Mesenchymal stem cell (in vitro differentiated cells and primary cell): ENCODE results near the gene DPYD.
"Not testable (repeated sequence)": the region's sequence is repeated elsewhere in the genome, so short reads cannot be mapped to it uniquely, and the experiment has no call there.

Experiments
- DNase-seq: peaks from one replicate; pipeline ENCODE4 v3.0.0-alpha.2; 2013
- H2AFZ ChIP-seq: one replicate; pipeline ENCODE4 v1.6.1; 2013; ENCODE audit warnings: low read depth, mild to moderate bottlenecking, control low read depth, inconsistent platforms, low read length, moderate library complexity
- H2AK5ac ChIP-seq: 2 replicates; pipeline ENCODE4 v1.6.1; 2013; ENCODE audit warnings: low read length, moderate library complexity, mild to moderate bottlenecking, inconsistent platforms; ENCODE audit not compliant: severe bottlenecking
- H2BK120ac ChIP-seq: one replicate; pipeline ENCODE4 v1.6.1; 2013; ENCODE audit warnings: low read depth, mild to moderate bottlenecking, inconsistent platforms, low read length, moderate library complexity
- H2BK12ac ChIP-seq, 2 experiments: one replicate each; pipeline ENCODE4 v1.6.1; 2013; ENCODE audit warnings: inconsistent platforms in 2 of 2, low read length in 2 of 2, mild to moderate bottlenecking in 2 of 2, moderate library complexity in 2 of 2, control low read depth in 1 of 2
- H2BK15ac ChIP-seq: one replicate; pipeline ENCODE4 v1.6.1; 2013; ENCODE audit warnings: mild to moderate bottlenecking, low read depth, inconsistent platforms; ENCODE audit not compliant: poor library complexity, severe bottlenecking
- H2BK5ac ChIP-seq: 2 replicates; pipeline ENCODE4 v1.6.1; 2013; ENCODE audit warnings: low read depth, mild to moderate bottlenecking, low read length, control low read depth, inconsistent platforms; ENCODE audit not compliant: poor library complexity, severe bottlenecking
- H3K14ac ChIP-seq, 2 experiments: one replicate each; pipeline ENCODE4 v1.6.1; 2013; ENCODE audit warnings: inconsistent platforms in 2 of 2, low read length in 2 of 2, control low read depth in 1 of 2, mild to moderate bottlenecking in 1 of 2, moderate library complexity in 1 of 2
- H3K18ac ChIP-seq, 2 experiments: one replicate each; pipeline ENCODE4 v1.6.1; 2013; ENCODE audit warnings: inconsistent platforms in 2 of 2, low read length in 2 of 2, control low read depth in 1 of 2, low read depth in 1 of 2, mild to moderate bottlenecking in 1 of 2
- H3K23ac ChIP-seq, 2 experiments: one replicate each; pipeline ENCODE4 v1.6.1; 2013; ENCODE audit warnings: inconsistent platforms in 2 of 2, low read length in 2 of 2, mild to moderate bottlenecking in 2 of 2, moderate library complexity in 2 of 2, control low read depth in 1 of 2
- H3K27ac ChIP-seq: 2 replicates; pipeline ENCODE4 v1.5.1; 2013; ENCODE audit warnings: mild to moderate bottlenecking, moderate library complexity, low read length, control low read depth, inconsistent platforms; ENCODE audit not compliant: poor library complexity, severe bottlenecking
- H3K27me3 ChIP-seq, 2 experiments: 2 replicates each; pipeline versions ENCODE4 v1.6.1 to v1.7.0; 2013; ENCODE audit warnings: low read length in 2 of 2, mild to moderate bottlenecking in 2 of 2, moderate library complexity in 2 of 2, control low read depth in 1 of 2, inconsistent platforms in 1 of 2; ENCODE audit not compliant: control insufficient read depth in 1 of 2, insufficient read depth in 1 of 2
- H3K36me3 ChIP-seq, 2 experiments: 2 replicates each; pipeline versions ENCODE4 v1.6.1 to v1.7.0; 2013; ENCODE audit warnings: low read length in 2 of 2, control low read depth in 1 of 2, inconsistent platforms in 1 of 2, low read depth in 1 of 2, mild to moderate bottlenecking in 1 of 2; ENCODE audit not compliant: insufficient read depth in 2 of 2, control insufficient read depth in 1 of 2
- H3K4ac ChIP-seq, 2 experiments: one replicate each; pipeline ENCODE4 v1.6.1; 2013; ENCODE audit warnings: inconsistent platforms in 2 of 2, low read length in 2 of 2, mild to moderate bottlenecking in 2 of 2, moderate library complexity in 2 of 2, control low read depth in 1 of 2, low read depth in 1 of 2
- H3K4me1 ChIP-seq: 2 replicates; pipeline ENCODE4 v1.6.1; 2013; ENCODE audit warnings: low read depth, low read length, control low read depth; ENCODE audit not compliant: control insufficient read depth, insufficient read depth
- H3K4me2 ChIP-seq: 2 replicates; pipeline ENCODE4 v1.6.1; 2013; ENCODE audit warnings: low read length, mild to moderate bottlenecking, inconsistent platforms; ENCODE audit not compliant: poor library complexity, severe bottlenecking
- H3K4me3 ChIP-seq, 2 experiments: 2 replicates each; pipeline versions ENCODE4 v1.5.1 to v1.7.0; 2013; ENCODE audit warnings: low read length in 2 of 2, mild to moderate bottlenecking in 2 of 2, control low read depth in 1 of 2, low read depth in 1 of 2; ENCODE audit not compliant: insufficient read depth in 1 of 2
- H3K79me1 ChIP-seq: replicated peaks from 2 replicates; pipeline ENCODE4 v1.6.1; 2013; ENCODE audit warnings: mild to moderate bottlenecking, control low read depth, low read length, inconsistent platforms; ENCODE audit not compliant: poor library complexity, severe bottlenecking
- H3K9ac ChIP-seq: 2 replicates; pipeline ENCODE4 v1.7.0; 2013; ENCODE audit warnings: mild to moderate bottlenecking, low read length, moderate library complexity
- H3K9me3 ChIP-seq: 2 replicates; pipeline ENCODE4 v1.7.0; 2013; ENCODE audit warnings: mild to moderate bottlenecking, low read length; ENCODE audit not compliant: control insufficient read depth
- H4K8ac ChIP-seq: one replicate; pipeline ENCODE4 v1.6.1; 2013; ENCODE audit warnings: inconsistent platforms, mild to moderate bottlenecking, low read length, moderate library complexity
- H4K91ac ChIP-seq: one replicate; pipeline ENCODE4 v1.6.1; 2013; ENCODE audit warnings: mild to moderate bottlenecking, low read length, inconsistent platforms
- WGBS: methylation state at CpG from one replicate; pipeline ENCODE4 v1.1.7; 2013; ENCODE audit warnings: mixed read lengths; 5-methylcytosine and 5-hydroxymethylcytosine counted together

The DPYD gene

GRCh38 chr1:97349794-97350193, 571.0 kb downstream of the DPYD start:
- not testable (repeated sequence) for H3K36me3 ChIP-seq

GRCh38 chr1:97348599-97349265, 572.1 kb downstream of the DPYD start:
- Histone ChIP-seq H3K9me3 (no peaks in the 10 kb centered on the region), H2AK5ac (no peak overlapping the region), H2AFZ (no peak overlapping the region), H3K4me3 (no peak overlapping the region), H2BK12ac (no peak overlapping the region), H3K18ac (no peak overlapping the region), H3K36me3 (no peaks in the 10 kb centered on the region), H3K9ac (no peak overlapping the region), H3K4ac (no peak overlapping the region), H4K91ac (no peak overlapping the region), H2BK15ac (no peak overlapping the region), H3K4me2 (no peak overlapping the region), H4K8ac (no peak overlapping the region), H3K23ac (no peak overlapping the region), H3K79me1 (no peaks in the 10 kb centered on the region), H3K4me1 (peaks cover 2% of the 10 kb centered on the region), H2BK120ac (no peak overlapping the region), H3K27ac (no peak overlapping the region), H2BK5ac (no peak overlapping the region), H3K14ac (no peak overlapping the region), H3K27me3 (no peaks in the 10 kb centered on the region)
- no peak for DNase-seq
- 100% methylated on average over 2 of the region's 3 CpGs for WGBS

More at GRCh38 chr1:97349794-97350193, 571.0 kb downstream of the DPYD start:
- not testable (repeated sequence) for H3K4ac ChIP-seq, H3K27me3 ChIP-seq, H2BK5ac ChIP-seq, H3K27ac ChIP-seq, H3K9ac ChIP-seq, H2AFZ ChIP-seq, H2BK120ac ChIP-seq, H2AK5ac ChIP-seq, H3K14ac ChIP-seq, H3K18ac ChIP-seq, H2BK12ac ChIP-seq, H3K4me2 ChIP-seq, DNase-seq, H3K4me1 ChIP-seq, H3K4me3 ChIP-seq, H2BK15ac ChIP-seq, H4K91ac ChIP-seq, H3K9me3 ChIP-seq, H4K8ac ChIP-seq, H3K23ac ChIP-seq, H3K79me1 ChIP-seq
- no CpG with 5 or more reads among the region's 1 CpG for WGBS

GRCh38 chr1:97340951-97341350, 579.9 kb downstream of the DPYD start:
- Histone ChIP-seq H3K9me3 (no peaks in the 10 kb centered on the region), H4K8ac (no peak overlapping the region), H4K91ac (no peak overlapping the region), H3K4me3 (no peak overlapping the region), H3K4me1 (peaks cover 1% of the 10 kb centered on the region), H2BK120ac (no peak overlapping the region), H2AK5ac (no peak overlapping the region), H3K27ac (no peak overlapping the region), H3K23ac (no peak overlapping the region), H2BK15ac (no peak overlapping the region), H3K4me2 (no peak overlapping the region), H3K36me3 (no peaks in the 10 kb centered on the region), H3K9ac (no peak overlapping the region), H2AFZ (no peak overlapping the region), H3K27me3 (no peaks in the 10 kb centered on the region), H3K14ac (no peak overlapping the region), H3K79me1 (no peaks in the 10 kb centered on the region), H3K4ac (no peak overlapping the region), H2BK12ac (no peak overlapping the region), H3K18ac (no peak overlapping the region), H2BK5ac (no peak overlapping the region)
- WGBS = 100% methylated on average over 1 of the region's 1 CpG
- peak; percentile 81 for DNase-seq

- H3K23ac ChIP-seq = no peak overlapping the region
- H3K4me2 ChIP-seq = no peak overlapping the region
Observed at GRCh38 chr1:97338347-97338746, 582.5 kb downstream of the DPYD start.

More at GRCh38 chr1:97338347-97338746, 582.5 kb downstream of the DPYD start:
- Histone ChIP-seq H3K18ac (no peak overlapping the region), H2BK12ac (no peak overlapping the region), H3K27ac (no peak overlapping the region), H3K9me3 (no peaks in the 10 kb centered on the region), H3K4me3 (no peak overlapping the region), H3K14ac (no peak overlapping the region), H4K8ac (no peak overlapping the region), H2BK15ac (no peak overlapping the region), H3K36me3 (no peaks in the 10 kb centered on the region), H2BK5ac (no peak overlapping the region), H4K91ac (no peak overlapping the region), H3K4ac (no peak overlapping the region), H3K9ac (no peak overlapping the region), H2AFZ (no peak overlapping the region), H3K79me1 (no peaks in the 10 kb centered on the region), H3K4me1 (peaks cover 3% of the 10 kb centered on the region), H2AK5ac (no peak overlapping the region), H2BK120ac (no peak overlapping the region), H3K27me3 (no peaks in the 10 kb centered on the region)
- 99% methylated on average over 4 of the region's 4 CpGs for WGBS
- no peak for DNase-seq
